K562 (cell line): Measurements from ENCODE around the gene MPHOSPH9. TPM values are rescaled to one million over a fixed set of nuclear protein-coding genes. Genes with fewer than 3 reads are reported as not detected.

Experiments
- CHD7 ChIP-seq: fragments of 200-600 bp; sonication (generic); IDR thresholded peaks from one replicate; pipeline ENCODE4 v1.6.1; 2012; ENCODE audit warnings: mild to moderate bottlenecking, low read depth, low read length, inconsistent platforms
- ETS1 ChIP-seq: conservative IDR thresholded peaks from 2 replicates; pipeline ENCODE4 v1.6.1; 2011; ENCODE audit warnings: low read depth, mild to moderate bottlenecking, low read length; ENCODE audit not compliant: control insufficient read depth
- GATAD2B ChIP-seq: fragments of 450-650 bp; IDR thresholded peaks from 2 replicates; pipeline ENCODE4 v1.6.1; 2017; ENCODE audit warnings: mild to moderate bottlenecking, borderline replicate concordance
- NEUROD1 ChIP-seq: fragments of 150-350 bp; IDR thresholded peaks from 2 replicates; pipeline ENCODE4 v1.6.1; 2014; ENCODE audit warnings: borderline replicate concordance, low read length, low read depth; ENCODE audit not compliant: partially characterized antibody
- NKRF ChIP-seq: fragments of 450-650 bp; IDR thresholded peaks from 2 replicates; pipeline ENCODE4 v1.6.1; 2016; ENCODE audit warnings: borderline replicate concordance
- PRPF4 ChIP-seq: fragments of 200-400 bp; formaldehyde crosslinking; IDR thresholded peaks from one replicate; pipeline ENCODE4 v1.6.1; 2017; ENCODE audit warnings: low read length, low read depth, mild to moderate bottlenecking; ENCODE audit not compliant: insufficient read depth, poor library complexity, severe bottlenecking
- SNAPC5 ChIP-seq: fragments of 250-450 bp; sonication (Bioruptor Pico); IDR thresholded peaks from 2 replicates; pipeline ENCODE4 v1.8.0; 2021; ENCODE audit warnings: moderate library complexity, mild to moderate bottlenecking, inconsistent platforms
- ZNF277 ChIP-seq: fragments of 250-450 bp; sonication (Bioruptor Pico); IDR thresholded peaks from 2 replicates; pipeline ENCODE4 v1.8.0; 2022; ENCODE audit warnings: inconsistent platforms, mild to moderate bottlenecking, moderate library complexity, borderline replicate concordance
- ZNF408 ChIP-seq: fragments of 250-450 bp; sonication (Bioruptor Pico); IDR thresholded peaks from 2 replicates; pipeline ENCODE4 v1.4.0; 2020; ENCODE audit warnings: low read depth, mild to moderate bottlenecking, moderate library complexity
- polyA plus RNA-seq, 8 experiments: library from polyadenylated mRNA; depleted of rRNA in 4 of 8; stranded (reverse) in 5 of 8; unstranded in 3 of 8; fragments of >200 nt; fragmentation: Nextera tagmentation in 2 of 8; fragmentation: Illumina TruSeq in 1 of 8; extraction: Ambion mirVana in 2 of 8; extraction: Trizol in 1 of 8; gene quantifications; 2 replicates each; pipeline versions ENCODE4 v1.2.1 to v1.2.3, GENCODE V29; 2011 to 2014; ENCODE audit warnings: inconsistent platforms in 1 of 8, missing spikeins in 1 of 8
- total RNA-seq, 7 experiments: library from RNA; depleted of rRNA in 6 of 7; stranded (reverse); fragments of >200 nt in 6 of 7; fragmentation: Illumina TruSeq in 2 of 7; extraction: Trizol in 2 of 7; gene quantifications; 2 replicates each; pipeline versions ENCODE4 v1.2.1 to v1.2.3, GENCODE V29; 2011 to 2021; ENCODE audit warnings: low replicate concordance in 1 of 7

MPHOSPH9 gene
- total and polyA plus RNA-seq, 9 of the 15 experiments (the other 6 are each of a cell fraction or from before 2014, with no cell fraction given), result 14.2 to 103 (median 54.5) TPM

GRCh38 chr12:123134271-123134671 is 98.7 kb downstream of the MPHOSPH9 start (continued):
- TF ChIP-seq CHD7, result no peak
- TF ChIP-seq PRPF4, result no peak
- no peak for TF ChIP-seq GATAD2B
- no peak for TF ChIP-seq NEUROD1
- TF ChIP-seq ZNF408, result no peak
- no peak for TF ChIP-seq NKRF
- no peak for TF ChIP-seq ETS1
- TF ChIP-seq ZNF277, result no peak
- TF ChIP-seq SNAPC5, result no peak
